Smooth muscle cell (in vitro differentiated cells): Measurements from ENCODE around the gene SMCR8. TPM values are rescaled to one million over a fixed set of nuclear protein-coding genes. Genes with fewer than 3 reads are reported as not detected.

Source experiments
- DNase-seq: peaks from one replicate; lab custom pipeline; 2025; ENCODE audit not compliant: unreplicated experiment; lab: John Stamatoyannopoulos, UW
- H2AFZ ChIP-seq: fragments of 200-600 bp; sonication (generic); 2 replicates; pipeline ENCODE4 v1.6.0; 2016; ENCODE audit warnings: antibody characterized with exemption, low read depth, mild to moderate bottlenecking
- H3F3A ChIP-seq: fragments of 200-600 bp; sonication (generic); 2 replicates; pipeline ENCODE4 v1.6.0; 2017; ENCODE audit warnings: antibody characterized with exemption, low read depth
- H3K27ac ChIP-seq: fragments of 200-600 bp; sonication (generic); 2 replicates; pipeline ENCODE4 v1.5.1; 2016; ENCODE audit warnings: low read depth, mild to moderate bottlenecking
- H3K27me3 ChIP-seq: fragments of 200-600 bp; sonication (generic); 2 replicates; pipeline ENCODE4 v1.6.1; 2016; ENCODE audit warnings: low read depth, mild to moderate bottlenecking
- H3K36me3 ChIP-seq: fragments of 200-600 bp; sonication (generic); 2 replicates; pipeline ENCODE4 v1.5.1; 2016; ENCODE audit warnings: low read depth
- H3K4me1 ChIP-seq: fragments of 200-600 bp; sonication (generic); 2 replicates; pipeline ENCODE4 v1.5.1; 2016; ENCODE audit warnings: low read depth
- H3K4me2 ChIP-seq: fragments of 200-600 bp; sonication (generic); 2 replicates; pipeline ENCODE4 v1.6.0; 2016; ENCODE audit warnings: mild to moderate bottlenecking
- H3K4me3 ChIP-seq: fragments of 200-600 bp; sonication (generic); 2 replicates; pipeline ENCODE4 v1.5.1; 2016; ENCODE audit warnings: mild to moderate bottlenecking
- H3K79me2 ChIP-seq: fragments of 200-600 bp; sonication (generic); 2 replicates; pipeline ENCODE4 v1.6.0; 2016; ENCODE audit warnings: low read depth, mild to moderate bottlenecking
- H3K9ac ChIP-seq: fragments of 200-600 bp; sonication (generic); 2 replicates; pipeline ENCODE4 v1.6.0; 2016; ENCODE audit warnings: low read depth
- H3K9me3 ChIP-seq: fragments of 200-600 bp; sonication (generic); replicated peaks from 2 replicates; pipeline ENCODE4 v1.5.1; 2016; ENCODE audit warnings: low read depth
- H4K20me1 ChIP-seq: fragments of 200-600 bp; sonication (generic); 2 replicates; pipeline ENCODE4 v1.6.0; 2016; ENCODE audit warnings: low read depth
- WGBS: methylation state at CpG from one replicate; pipeline ENCODE4 v1.1.7; 2016; ENCODE audit warnings: low lambda C conversion rate; 5-methylcytosine and 5-hydroxymethylcytosine counted together
- polyA plus RNA-seq: library from polyadenylated mRNA; unstranded; fragments of >200 nt; fragmentation: Nextera tagmentation; extraction: Ambion mirVana; gene quantifications from 2 replicates; pipeline ENCODE4 v1.2.1, GENCODE V29; 2016
- total RNA-seq: library from RNA; depleted of rRNA; stranded (reverse); fragments of >200 nt; gene quantifications from 2 replicates; pipeline ENCODE4 v1.2.3, GENCODE V29; 2014
- TF ChIP-seq, protein P1 (sequence below): fragments of 200-600 bp; sonication (generic); IDR thresholded peaks from 2 replicates; pipeline ENCODE4 v1.5.1; 2017; ENCODE audit warnings: borderline replicate concordance, mild to moderate bottlenecking, antibody characterized with exemption; ENCODE audit not compliant: insufficient read depth, poor library complexity, severe bottlenecking

SMCR8 gene
- total and polyA plus RNA-seq, 2 experiments from 2014 or later = 3.3 to 12.6 TPM

DNA sequence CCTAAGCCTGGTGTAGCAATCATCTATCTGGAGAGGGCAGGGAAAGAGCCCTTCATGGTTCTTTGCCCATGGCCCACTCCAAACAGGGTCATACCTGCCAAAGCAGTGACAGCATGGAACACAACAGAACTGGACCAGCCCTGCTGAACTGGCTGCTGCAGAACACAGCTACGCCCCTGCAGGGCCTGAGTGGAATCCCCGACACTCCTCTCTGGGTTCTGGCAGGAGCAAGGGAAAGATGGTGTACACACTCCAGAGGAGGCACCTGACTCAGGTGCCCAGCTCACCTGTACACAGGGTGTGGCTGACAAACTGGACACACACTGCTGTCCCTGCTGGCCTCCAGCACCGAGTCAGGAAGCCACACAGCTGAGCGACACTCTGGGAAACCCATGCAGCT lies 34.8 kb upstream of the SMCR8 start:
- Histone ChIP-seq H3K36me3 (peaks cover 4% of the 10 kb centered on the region), H3K27ac (no peak overlapping the region)
- TF ChIP-seq, protein P1, sequence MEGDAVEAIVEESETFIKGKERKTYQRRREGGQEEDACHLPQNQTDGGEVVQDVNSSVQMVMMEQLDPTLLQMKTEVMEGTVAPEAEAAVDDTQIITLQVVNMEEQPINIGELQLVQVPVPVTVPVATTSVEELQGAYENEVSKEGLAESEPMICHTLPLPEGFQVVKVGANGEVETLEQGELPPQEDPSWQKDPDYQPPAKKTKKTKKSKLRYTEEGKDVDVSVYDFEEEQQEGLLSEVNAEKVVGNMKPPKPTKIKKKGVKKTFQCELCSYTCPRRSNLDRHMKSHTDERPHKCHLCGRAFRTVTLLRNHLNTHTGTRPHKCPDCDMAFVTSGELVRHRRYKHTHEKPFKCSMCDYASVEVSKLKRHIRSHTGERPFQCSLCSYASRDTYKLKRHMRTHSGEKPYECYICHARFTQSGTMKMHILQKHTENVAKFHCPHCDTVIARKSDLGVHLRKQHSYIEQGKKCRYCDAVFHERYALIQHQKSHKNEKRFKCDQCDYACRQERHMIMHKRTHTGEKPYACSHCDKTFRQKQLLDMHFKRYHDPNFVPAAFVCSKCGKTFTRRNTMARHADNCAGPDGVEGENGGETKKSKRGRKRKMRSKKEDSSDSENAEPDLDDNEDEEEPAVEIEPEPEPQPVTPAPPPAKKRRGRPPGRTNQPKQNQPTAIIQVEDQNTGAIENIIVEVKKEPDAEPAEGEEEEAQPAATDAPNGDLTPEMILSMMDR = no peak

DNA sequence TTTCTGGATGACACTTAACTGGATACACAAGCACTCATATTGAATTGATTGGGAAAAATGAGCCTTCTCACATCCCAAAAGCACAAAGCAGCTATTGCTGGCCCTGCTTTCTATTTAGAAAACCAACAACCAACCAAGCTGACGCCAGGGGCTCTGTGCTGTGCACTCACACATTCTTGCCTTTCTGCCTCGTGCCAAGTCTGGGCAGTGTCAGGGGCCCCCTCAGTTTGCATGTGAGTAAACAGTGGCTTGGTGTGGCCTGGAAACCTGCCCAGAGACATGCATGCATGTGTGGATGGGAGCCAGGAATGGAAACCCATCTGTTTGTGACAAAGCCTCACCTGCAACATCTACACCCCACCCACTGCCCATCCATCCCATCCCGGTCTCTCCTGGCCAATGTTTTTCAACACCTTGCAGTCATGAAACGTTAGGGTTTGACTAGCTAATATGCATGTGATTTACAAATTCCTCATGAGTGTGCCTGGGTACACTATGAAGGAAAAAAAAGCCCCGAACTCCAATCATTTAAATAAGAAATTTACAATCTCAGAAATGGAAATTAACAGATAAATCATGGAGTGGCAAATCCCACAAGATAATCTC lies 34.2 kb upstream of the SMCR8 start:
- Histone ChIP-seq H3K4me3 (no peak overlapping the region), H2AFZ (no peak overlapping the region), H3K9me3 (no peaks in the 10 kb centered on the region), H4K20me1 (peaks cover 9% of the 10 kb centered on the region), H3K27ac (no peak overlapping the region), H3K27me3 (no peaks in the 10 kb centered on the region), H3F3A (peaks cover 3% of the 10 kb centered on the region), H3K9ac (no peak overlapping the region), H3K4me1 (no peaks in the 10 kb centered on the region), H3K36me3 (peaks cover 4% of the 10 kb centered on the region), H3K4me2 (no peak overlapping the region), H3K79me2 (no peaks in the 10 kb centered on the region)
- TF ChIP-seq, protein P1 = no peak
- DNase-seq = no peak
- 72% methylated on average over 5 of the region's 5 CpGs for WGBS

More for the DNA sequence above, 34.8 kb upstream of the SMCR8 start:
- Histone ChIP-seq H4K20me1 (peaks cover 9% of the 10 kb centered on the region), H2AFZ (no peak overlapping the region), H3K9me3 (no peaks in the 10 kb centered on the region), H3F3A (peaks cover 3% of the 10 kb centered on the region), H3K27me3 (no peaks in the 10 kb centered on the region), H3K4me2 (no peak overlapping the region), H3K4me1 (no peaks in the 10 kb centered on the region), H3K79me2 (no peaks in the 10 kb centered on the region), H3K9ac (no peak overlapping the region), H3K4me3 (no peak overlapping the region)
- WGBS = 98% methylated on average over 4 of the region's 4 CpGs
- DNase-seq = no peak

DNA sequence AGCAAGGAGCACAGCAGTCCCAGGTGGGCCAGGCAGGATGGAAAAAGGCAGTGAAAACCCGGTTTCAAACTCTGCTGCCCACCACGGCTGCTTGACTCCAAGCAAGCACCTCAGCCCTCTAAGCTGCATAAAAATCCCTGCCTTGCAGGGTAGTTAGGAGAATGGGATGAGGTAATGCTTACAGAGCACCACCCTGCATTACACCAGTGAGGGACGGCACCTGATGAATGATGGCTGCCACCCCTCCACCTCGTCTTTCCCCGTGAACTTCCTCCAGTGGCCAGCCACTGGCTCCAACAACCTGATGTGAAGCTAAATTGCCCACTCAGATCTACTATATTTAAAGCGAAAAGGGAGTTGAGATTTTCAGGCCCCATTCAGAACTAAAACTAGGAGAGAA lies 33.3 kb upstream of the SMCR8 start:
- TF ChIP-seq, protein P1 = no peak
- Histone ChIP-seq H2AFZ (no peak overlapping the region), H3K27ac (no peak overlapping the region), H3K27me3 (no peaks in the 10 kb centered on the region), H3K4me1 (no peaks in the 10 kb centered on the region), H3K36me3 (peaks cover 4% of the 10 kb centered on the region), H3K79me2 (no peaks in the 10 kb centered on the region), H3K4me3 (no peak overlapping the region), H3K9ac (no peak overlapping the region), H3K9me3 (no peaks in the 10 kb centered on the region), H3F3A (peaks cover 3% of the 10 kb centered on the region), H4K20me1 (peaks cover 9% of the 10 kb centered on the region), H3K4me2 (no peak overlapping the region)
- 96% methylated on average over 6 of the region's 6 CpGs for WGBS
- DNase-seq = no peak

DNA sequence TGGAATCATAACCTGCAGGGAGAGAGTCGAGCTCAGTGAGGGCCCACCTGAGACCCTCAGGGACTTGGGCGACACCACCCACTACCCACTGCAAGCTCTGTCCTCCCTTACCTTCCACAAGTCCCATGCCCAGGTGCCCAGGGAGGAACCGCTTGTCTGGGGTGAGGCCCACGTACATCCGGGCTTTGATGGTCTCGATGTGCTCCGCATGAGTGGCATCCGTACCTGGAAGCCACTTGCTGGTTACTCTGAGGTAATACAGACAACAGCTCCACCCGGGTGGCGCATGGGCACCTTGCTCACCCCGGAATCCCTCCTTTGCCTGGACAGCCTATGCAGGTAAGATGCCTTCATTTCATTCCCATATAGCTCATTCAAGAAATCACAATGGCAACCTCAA lies 29.8 kb upstream of the SMCR8 start:
- 98% methylated on average over 11 of the region's 11 CpGs for WGBS
- DNase-seq = no peak
- H4K20me1 ChIP-seq = peaks cover 9% of the 10 kb centered on the region
- no peak overlapping the region for H3K9ac ChIP-seq
- no peak overlapping the region for H3K4me2 ChIP-seq
- H3K4me1 ChIP-seq = no peaks in the 10 kb centered on the region
- no peaks in the 10 kb centered on the region for H3F3A ChIP-seq
- no peaks in the 10 kb centered on the region for H3K27me3 ChIP-seq
- no peak overlapping the region for H3K4me3 ChIP-seq
- no peak overlapping the region for H2AFZ ChIP-seq
- peaks cover 3% of the 10 kb centered on the region for H3K79me2 ChIP-seq
- H3K27ac ChIP-seq = no peak overlapping the region
- H3K9me3 ChIP-seq = no peaks in the 10 kb centered on the region
- TF ChIP-seq, protein P1 = no peak
- H3K36me3 ChIP-seq = peaks cover 13% of the 10 kb centered on the region
